ENCODE results near the gene WBP1. TPM values are rescaled to one million over a fixed set of nuclear protein-coding genes. Genes with fewer than 3 reads are reported as not detected.

Gene WBP1
- total RNA-seq, 4 donors from 2014 or later, result 40.7 to 121 (median 47.0) TPM

- Histone ChIP-seq H3K27me3 (no peaks in the 10 kb centered on the region), H3K27ac (no peak overlapping the region), H3K4me1 (peaks cover 23% of the 10 kb centered on the region), H3K4me3 (no peak overlapping the region), H3K9me3 (no peaks in the 10 kb centered on the region), H3K36me3 (no peaks in the 10 kb centered on the region)
- WGBS, result 37% methylated on average over 5 of the region's 5 CpGs
- DNase-seq (ENCODE audit: low spot score in 2 of 2), result no peak
- no peak for TF ChIP-seq POLR2A (IDR thresholded peaks at IDR 0.05)
- no peak for TF ChIP-seq POLR2AphosphoS5 (IDR thresholded peaks at IDR 0.05)
- TF ChIP-seq EP300 (IDR thresholded peaks at IDR 0.05), result no peak
- TF ChIP-seq CTCF (IDR thresholded peaks at IDR 0.05), result no peak
Measured at GRCh38 chr2:74444498-74445318, 13.5 kb upstream of the WBP1 start.

- Histone ChIP-seq H3K4me1 (no peaks in the 10 kb centered on the region), H3K27ac (no peak overlapping the region), H3K27me3 (no peaks in the 10 kb centered on the region), H3K4me3 (no peak overlapping the region), H3K9me3 (no peaks in the 10 kb centered on the region), H3K36me3 (no peaks in the 10 kb centered on the region)
- DNase-seq (ENCODE audit: low spot score in 2 of 2), result no peak
- TF ChIP-seq POLR2A (IDR thresholded peaks at IDR 0.05), result no peak
- no peak for TF ChIP-seq EP300 (IDR thresholded peaks at IDR 0.05)
- TF ChIP-seq POLR2AphosphoS5 (IDR thresholded peaks at IDR 0.05), result no peak
- no peak for TF ChIP-seq CTCF (IDR thresholded peaks at IDR 0.05)
- WGBS, result 93% methylated on average over 5 of the region's 5 CpGs
Measured at GRCh38 chr2:74447230-74447999, 10.8 kb upstream of the WBP1 start.

GRCh38 chr2:74448771-74449170 lies 9.5 kb upstream of the WBP1 start:
- TF ChIP-seq POLR2A (IDR thresholded peaks at IDR 0.05) (no peak), POLR2AphosphoS5 (IDR thresholded peaks at IDR 0.05) (no peak), CTCF (IDR thresholded peaks at IDR 0.05) (no peak), EP300 (IDR thresholded peaks at IDR 0.05) (no peak)
- Histone ChIP-seq H3K27me3 (no peaks in the 10 kb centered on the region), H3K27ac (no peak overlapping the region), H3K4me1 (no peaks in the 10 kb centered on the region), H3K4me3 (no peak overlapping the region), H3K36me3 (no peaks in the 10 kb centered on the region), H3K9me3 (no peaks in the 10 kb centered on the region)
- no peak for DNase-seq (ENCODE audit: low spot score in 2 of 2)
- WGBS, result 76% methylated on average over 2 of the region's 2 CpGs

- Histone ChIP-seq H3K9me3 (no peaks in the 10 kb centered on the region), H3K4me1 (peaks cover 12% of the 10 kb centered on the region), H3K27me3 (no peaks in the 10 kb centered on the region), H3K36me3 (no peaks in the 10 kb centered on the region), H3K4me3 (no peak overlapping the region), H3K27ac (no peak overlapping the region)
- no peak for TF ChIP-seq POLR2AphosphoS5 (IDR thresholded peaks at IDR 0.05)
- no peak for TF ChIP-seq POLR2A (IDR thresholded peaks at IDR 0.05)
- no peak for TF ChIP-seq EP300 (IDR thresholded peaks at IDR 0.05)
- TF ChIP-seq CTCF (IDR thresholded peaks at IDR 0.05), result no peak
- DNase-seq (ENCODE audit: low spot score in 2 of 2), result no peak
- 79% methylated on average over 3 of the region's 3 CpGs for WGBS
Measured at GRCh38 chr2:74450570-74451190, 7.6 kb upstream of the WBP1 start.

Measured in suprapubic skin (tissue), 4 donors.